IPS-15b (cell line): ENCODE results near the gene SYTL3.

ENCODE experiments used
- H3K27me3 ChIP-seq: one replicate; pipeline ENCODE4 v1.6.1; 2013; ENCODE audit warnings: low read length; ENCODE audit not compliant: control insufficient read depth, insufficient read depth
- H3K36me3 ChIP-seq: one replicate; pipeline ENCODE4 v1.6.1; 2013; ENCODE audit warnings: low read length; ENCODE audit not compliant: control insufficient read depth, insufficient read depth
- H3K4me1 ChIP-seq: one replicate; pipeline ENCODE4 v1.6.1; 2013; ENCODE audit warnings: mild to moderate bottlenecking, low read length; ENCODE audit not compliant: control insufficient read depth, insufficient read depth
- H3K4me3 ChIP-seq: one replicate; pipeline ENCODE4 v1.5.1; 2013; ENCODE audit warnings: low read depth, low read length
- H3K9ac ChIP-seq: one replicate; pipeline ENCODE4 v1.6.1; 2013; ENCODE audit warnings: low read depth, mild to moderate bottlenecking, low read length
- H3K9me3 ChIP-seq: one replicate; pipeline ENCODE4 v1.6.1; 2013; ENCODE audit warnings: mild to moderate bottlenecking, low read length; ENCODE audit not compliant: control insufficient read depth, insufficient read depth

Gene SYTL3

DNA sequence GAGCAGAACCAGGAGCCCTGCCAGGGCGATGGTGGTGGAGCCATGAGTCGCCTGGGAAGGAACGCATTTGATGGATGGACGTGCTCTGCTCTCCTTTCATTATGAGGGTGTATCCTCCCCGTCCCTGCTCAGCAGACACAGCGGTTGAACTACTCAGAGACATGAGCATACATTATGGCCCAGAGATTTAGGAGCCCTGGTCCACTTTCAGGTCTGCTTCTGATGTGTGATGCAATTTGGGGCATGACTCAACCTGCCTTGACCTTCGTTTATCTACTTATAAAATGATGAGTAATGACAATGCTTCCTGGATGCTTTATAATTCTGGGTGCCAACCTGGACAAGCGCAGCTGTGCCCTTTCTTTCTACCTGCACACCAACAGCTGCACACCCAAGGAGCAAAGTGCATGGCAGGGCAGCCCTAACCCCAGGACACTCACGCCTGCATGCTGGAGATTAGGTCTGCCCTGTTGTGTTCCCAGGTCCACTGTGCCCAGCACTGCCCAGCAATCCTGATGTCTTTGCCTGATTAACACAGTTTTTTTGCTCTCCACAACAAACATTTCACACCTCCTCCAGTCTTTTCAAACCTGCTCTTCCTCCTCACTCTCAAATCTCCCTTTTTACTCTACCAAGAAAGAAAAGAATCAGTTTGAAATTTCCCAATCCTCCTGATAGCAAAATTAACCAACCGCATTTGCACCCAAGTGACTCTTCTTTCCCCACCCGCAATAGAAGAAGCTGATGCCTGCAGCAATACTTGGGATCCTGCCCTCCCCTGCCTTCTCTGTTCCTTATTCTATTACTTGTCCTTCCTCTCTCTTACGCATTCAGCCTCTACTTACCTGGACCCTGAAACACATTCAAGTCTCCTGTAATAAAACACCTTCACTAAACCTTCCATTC is 88.1 kb downstream of the SYTL3 start:
- Histone ChIP-seq H3K4me1 (no peaks in the 10 kb centered on the region), H3K9me3 (peaks cover 3% of the 10 kb centered on the region), H3K36me3 (no peaks in the 10 kb centered on the region), H3K9ac (no peak overlapping the region), H3K27me3 (no peaks in the 10 kb centered on the region), H3K4me3 (no peak overlapping the region)

DNA sequence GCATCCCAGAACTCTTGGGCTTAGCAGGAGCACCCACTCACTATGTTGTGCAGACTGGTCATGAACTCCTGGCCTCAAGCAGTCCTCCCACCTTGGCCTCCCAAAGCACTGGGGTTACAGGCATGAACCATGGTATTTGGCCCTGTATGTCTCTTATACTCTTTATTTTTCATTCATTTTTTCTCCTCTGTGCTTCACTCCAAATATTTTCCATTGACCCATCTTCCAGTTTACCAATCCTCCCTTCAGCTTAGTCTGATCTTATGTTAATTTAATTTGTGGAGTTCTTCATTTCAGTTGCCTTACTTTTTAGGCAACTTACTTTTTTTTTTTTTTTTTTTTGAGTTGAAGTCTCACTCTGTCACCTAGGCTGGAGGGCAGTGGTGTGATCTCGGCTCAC is 89.8 kb downstream of the SYTL3 start:
- Histone ChIP-seq H3K4me3 (no peak overlapping the region), H3K9ac (no peak overlapping the region), H3K4me1 (no peaks in the 10 kb centered on the region), H3K27me3 (no peaks in the 10 kb centered on the region), H3K36me3 (no peaks in the 10 kb centered on the region), H3K9me3 (no peaks in the 10 kb centered on the region)

DNA sequence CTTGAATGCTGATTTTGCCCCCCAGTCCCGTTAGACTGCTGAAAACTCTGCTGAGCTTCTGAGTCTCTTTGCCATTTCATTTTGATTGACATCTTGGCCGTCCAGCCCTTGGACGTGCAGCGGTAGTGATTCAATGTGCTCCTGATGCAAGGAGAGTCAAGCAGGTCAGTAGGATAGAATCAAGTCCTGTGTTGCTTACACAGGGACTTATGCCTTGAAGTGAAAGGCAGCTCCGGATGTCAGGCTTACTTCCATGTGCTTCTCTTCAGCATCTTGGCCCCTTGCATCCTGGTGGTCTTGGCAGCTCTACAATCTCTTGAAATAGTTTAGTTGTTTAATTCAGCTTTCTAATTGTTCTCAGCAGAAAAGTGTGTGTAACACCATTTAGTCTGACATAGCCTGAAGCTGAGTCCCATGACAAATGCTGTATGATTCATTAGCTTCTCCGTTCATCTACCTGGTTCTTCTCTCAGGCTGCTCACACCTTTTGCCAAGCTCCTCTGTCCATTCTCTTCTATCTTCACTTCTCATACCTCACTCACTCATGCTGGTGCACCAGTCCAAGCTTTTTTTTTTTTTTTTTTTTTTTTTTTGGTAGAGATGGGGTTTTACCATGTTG is 93.3 kb downstream of the SYTL3 start:
- no peaks in the 10 kb centered on the region for H3K36me3 ChIP-seq

DNA sequence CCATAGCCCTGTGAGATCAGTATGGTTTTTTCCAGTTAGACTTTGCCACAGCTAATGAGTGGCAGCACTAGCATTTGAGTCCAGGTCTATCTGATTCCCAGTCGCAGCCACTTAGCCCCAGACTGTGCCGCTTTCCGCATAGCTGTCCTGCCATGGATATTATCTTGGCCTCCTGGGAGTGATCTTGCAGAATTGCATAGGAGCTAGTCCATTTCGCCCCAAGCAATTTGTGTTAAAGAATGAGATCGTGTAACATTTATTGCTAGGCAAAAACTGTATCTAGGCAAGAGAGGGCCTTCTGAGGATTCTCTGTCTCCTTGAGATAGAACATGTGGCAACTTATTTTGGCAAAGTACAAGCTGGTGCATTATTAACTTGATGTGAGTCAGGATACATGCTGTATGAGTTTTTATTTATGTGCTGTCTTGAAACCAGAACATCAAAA is 95.2 kb downstream of the SYTL3 start:
- no peaks in the 10 kb centered on the region for H3K9me3 ChIP-seq
- no peaks in the 10 kb centered on the region for H3K4me1 ChIP-seq
- H3K27me3 ChIP-seq: no peaks in the 10 kb centered on the region
- no peak overlapping the region for H3K4me3 ChIP-seq
- H3K9ac ChIP-seq: no peak overlapping the region
- no peaks in the 10 kb centered on the region for H3K36me3 ChIP-seq

More for the DNA sequence above, 93.3 kb downstream of the SYTL3 start:
- Histone ChIP-seq H3K9ac (no peak overlapping the region), H3K9me3 (no peaks in the 10 kb centered on the region), H3K4me1 (no peaks in the 10 kb centered on the region), H3K27me3 (no peaks in the 10 kb centered on the region), H3K4me3 (no peak overlapping the region)

DNA sequence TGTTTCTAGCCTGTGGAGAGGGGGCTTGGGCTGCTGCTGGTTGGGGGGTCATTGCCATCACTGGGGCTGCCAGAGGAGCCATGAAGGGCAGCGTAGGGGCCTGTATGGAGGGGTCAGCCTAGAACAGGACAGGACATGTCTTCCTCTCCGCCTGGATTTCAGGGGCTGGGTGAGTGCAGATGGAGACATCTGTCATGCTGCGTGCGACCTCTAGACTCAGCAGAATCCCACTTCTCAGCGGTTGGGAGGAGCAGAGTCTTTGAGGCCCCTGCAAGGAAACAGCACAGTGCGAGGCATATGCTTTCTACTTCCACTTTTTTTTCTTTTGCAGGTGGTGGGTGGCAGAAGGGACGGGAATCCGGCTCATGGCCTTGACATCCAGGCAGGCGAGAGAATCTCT is 101.4 kb downstream of the SYTL3 start:
- no peaks in the 10 kb centered on the region for H3K27me3 ChIP-seq
- no peak overlapping the region for H3K9ac ChIP-seq
- no peaks in the 10 kb centered on the region for H3K9me3 ChIP-seq
- no peak overlapping the region for H3K4me3 ChIP-seq
- no peaks in the 10 kb centered on the region for H3K36me3 ChIP-seq
- no peaks in the 10 kb centered on the region for H3K4me1 ChIP-seq

DNA sequence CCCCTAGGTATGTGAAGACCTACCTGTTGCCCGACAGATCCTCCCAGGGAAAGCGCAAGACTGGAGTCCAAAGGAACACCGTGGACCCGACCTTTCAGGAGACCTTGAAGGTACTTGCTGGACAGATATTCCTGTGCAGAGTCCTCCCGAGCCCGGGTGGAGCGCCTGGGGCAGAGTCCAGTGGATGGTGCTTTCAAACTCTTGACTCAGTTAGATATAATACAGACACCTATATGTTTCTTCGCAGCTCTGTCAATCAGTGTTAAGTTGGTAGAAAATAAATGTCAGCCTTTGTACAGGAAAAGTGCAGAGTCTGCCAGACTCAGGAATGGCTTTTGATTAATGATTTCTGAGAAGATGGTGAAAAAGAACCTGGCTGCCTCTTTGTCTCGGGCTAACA is 102.1 kb downstream of the SYTL3 start:
- Histone ChIP-seq H3K4me1 (no peaks in the 10 kb centered on the region), H3K27me3 (no peaks in the 10 kb centered on the region), H3K36me3 (no peaks in the 10 kb centered on the region), H3K4me3 (no peak overlapping the region), H3K9ac (no peak overlapping the region), H3K9me3 (no peaks in the 10 kb centered on the region)

DNA sequence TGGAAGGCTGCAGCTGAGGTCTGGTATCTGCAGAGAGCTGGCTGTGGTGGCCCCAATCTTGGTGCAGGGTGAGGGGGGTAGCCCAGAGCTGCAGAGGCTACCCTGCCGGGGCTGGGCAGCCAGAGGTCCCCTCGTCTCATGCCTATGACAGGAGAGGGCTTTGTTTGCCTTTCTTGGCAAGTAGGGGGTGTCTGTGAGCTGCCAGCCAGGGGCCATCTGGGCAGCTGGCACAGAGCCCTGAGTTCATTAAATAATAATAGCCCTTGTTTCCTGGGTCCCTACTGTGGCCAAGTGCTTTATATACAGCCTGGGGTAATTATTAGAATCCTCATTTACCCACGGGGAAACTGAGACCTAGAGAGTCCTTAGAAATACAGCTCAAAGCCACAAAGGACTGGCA is 102.8 kb downstream of the SYTL3 start:
- no peak overlapping the region for H3K9ac ChIP-seq
- H3K4me3 ChIP-seq: no peak overlapping the region
- H3K9me3 ChIP-seq: no peaks in the 10 kb centered on the region
- H3K4me1 ChIP-seq: no peaks in the 10 kb centered on the region
- H3K36me3 ChIP-seq: no peaks in the 10 kb centered on the region
- no peaks in the 10 kb centered on the region for H3K27me3 ChIP-seq

DNA sequence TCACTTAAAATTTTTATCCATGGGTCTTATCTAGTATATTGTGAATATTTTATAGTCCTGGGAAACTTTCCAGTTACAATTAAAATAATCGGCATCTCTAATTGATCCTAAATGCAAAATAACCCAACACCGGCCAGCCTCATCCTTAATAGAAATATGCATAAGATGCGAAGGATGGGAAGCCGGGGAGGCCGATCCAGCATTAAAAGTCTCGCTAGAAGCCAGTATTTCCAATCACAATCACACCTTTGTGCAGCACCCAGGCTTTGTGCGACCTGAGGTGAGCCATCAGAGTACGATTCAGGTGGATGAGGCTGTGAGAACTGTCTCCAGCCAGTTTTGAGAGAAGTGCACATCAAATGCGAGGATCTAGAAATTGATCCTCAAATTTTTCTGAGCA is 104.0 kb downstream of the SYTL3 start:
- no peak overlapping the region for H3K9ac ChIP-seq
- no peak overlapping the region for H3K4me3 ChIP-seq
- no peaks in the 10 kb centered on the region for H3K36me3 ChIP-seq
- H3K9me3 ChIP-seq: no peaks in the 10 kb centered on the region
- H3K27me3 ChIP-seq: no peaks in the 10 kb centered on the region
- peaks cover 7% of the 10 kb centered on the region for H3K4me1 ChIP-seq

DNA sequence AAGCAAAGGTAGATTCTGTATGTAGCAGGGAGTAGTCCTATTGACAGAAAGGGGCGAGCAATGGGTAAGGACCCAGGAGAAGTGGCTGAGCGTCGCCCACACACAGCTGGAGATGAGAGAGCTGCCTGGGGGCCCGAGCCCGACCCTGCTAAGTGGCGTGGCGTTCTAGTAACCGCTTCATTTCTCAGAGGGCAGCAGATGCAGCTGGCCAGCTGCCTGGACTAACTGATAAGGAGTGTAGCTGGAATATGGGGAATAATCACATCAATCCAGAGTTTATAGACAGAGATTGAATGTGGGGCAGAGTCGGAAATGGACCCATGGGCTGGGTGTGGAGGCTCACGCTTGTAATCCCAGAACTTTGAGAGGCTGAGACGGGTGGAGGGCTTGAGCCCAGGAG is 104.9 kb downstream of the SYTL3 start:
- Histone ChIP-seq H3K9ac (no peak overlapping the region), H3K4me3 (no peak overlapping the region), H3K36me3 (no peaks in the 10 kb centered on the region)

DNA sequence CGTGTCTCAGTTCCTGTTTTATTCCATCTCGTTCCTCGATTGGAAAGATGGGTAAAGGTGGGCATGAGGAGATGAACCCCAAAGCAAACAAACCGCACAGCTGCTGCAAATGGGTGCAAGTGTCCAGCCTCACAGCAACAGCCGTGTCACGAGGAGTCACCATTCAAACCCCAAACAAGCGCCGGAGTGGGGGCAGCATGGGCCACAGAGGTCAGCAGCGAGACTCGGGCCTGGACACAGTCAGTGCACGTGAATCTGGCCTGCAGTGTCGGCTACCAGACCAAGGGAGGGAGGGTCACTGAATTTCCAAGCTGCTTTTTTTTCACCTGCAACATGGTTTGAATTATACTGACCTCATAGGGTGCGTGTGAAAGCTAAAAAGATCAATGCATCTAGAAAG is 105.8 kb downstream of the SYTL3 start:
- Histone ChIP-seq H3K4me1 (peaks cover 8% of the 10 kb centered on the region), H3K9me3 (no peaks in the 10 kb centered on the region), H3K36me3 (no peaks in the 10 kb centered on the region), H3K27me3 (no peaks in the 10 kb centered on the region), H3K4me3 (no peak overlapping the region), H3K9ac (no peak overlapping the region)

More for the DNA sequence above, 104.9 kb downstream of the SYTL3 start:
- Histone ChIP-seq H3K4me1 (peaks cover 8% of the 10 kb centered on the region), H3K27me3 (no peaks in the 10 kb centered on the region), H3K9me3 (no peaks in the 10 kb centered on the region)

DNA sequence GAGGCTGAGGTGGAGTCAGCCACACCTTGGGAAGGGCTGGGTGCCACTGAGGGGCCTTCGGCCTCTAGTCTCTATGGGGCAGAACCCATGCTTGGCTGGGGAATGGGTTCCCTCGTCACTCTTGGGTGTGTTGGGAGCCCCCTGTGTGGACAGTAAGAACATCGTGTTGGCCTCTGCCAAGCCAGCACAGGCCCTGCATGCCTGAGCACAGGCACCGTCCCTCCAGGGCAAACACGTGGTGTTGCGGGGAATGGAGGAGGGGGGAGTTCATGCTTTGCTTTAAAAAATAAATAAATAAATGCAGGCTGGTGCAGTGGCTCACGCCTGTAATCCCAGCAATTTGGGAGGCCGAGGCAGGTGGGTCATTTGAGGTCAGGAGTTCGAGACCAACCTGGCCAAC is 106.3 kb downstream of the SYTL3 start:
- Histone ChIP-seq H3K9ac (no peak overlapping the region), H3K4me1 (peaks cover 8% of the 10 kb centered on the region), H3K4me3 (no peak overlapping the region), H3K27me3 (no peaks in the 10 kb centered on the region), H3K9me3 (no peaks in the 10 kb centered on the region), H3K36me3 (no peaks in the 10 kb centered on the region)
